K562 (cell line): ENCODE results near the gene HIF1AN. TPM values are rescaled to one million over a fixed set of nuclear protein-coding genes. Genes with fewer than 3 reads are reported as not detected.

Experiments used
- ATAC-seq: fragments of 200-7000 bp; cut with Tn5 transposase; 3 replicates; pipeline ENCODE4 v1.9.1; 2020; ENCODE audit warnings: moderate library complexity
- BruUV-seq: library from RNA; stranded (reverse); fragments of 400-500 nt; replicated peaks from 2 replicates; lab custom pipeline; 2021; lab: Mats Ljungman, UMichigan
- CTCF ChIA-PET: fragments of 300-600 bp; formaldehyde crosslinking; extraction: SDS; loops from one replicate; lab custom pipeline; 2021; ENCODE audit warnings: low intra/inter-chr PET ratio; lab: Yijun Ruan, JAX
- POLR2A ChIA-PET: fragments of 300-600, 350-650 bp; sonication (Branson Sonifier 250); formaldehyde crosslinking; extraction: SDS; loops from one replicate; lab custom pipeline; 2021; ENCODE audit warnings: antibody characterized with exemption, inconsistent platforms; lab: Yijun Ruan, JAX
- DNase-seq, 4 experiments: peaks; one replicate each; pipeline versions ENCODE4 v3.0.0 to v3.0.0-alpha.2; 2011 to 2018; ENCODE audit warnings: low spot score in 3 of 4, mixed read lengths in 3 of 4; ENCODE audit errors: extremely low read depth in 1 of 4
- FAIRE-seq: peaks from 2 replicates; lab custom pipeline; 2011; peaks lifted over from hg19 to GRCh38; lab: Jason Lieb, UNC
- H2AFZ ChIP-seq: 2 replicates; pipeline ENCODE4 v1.6.0; 2011; ENCODE audit warnings: low read depth, low read length, control low read depth, inconsistent platforms
- H3K27ac ChIP-seq: fragments of 200-600 bp; 3 replicates; pipeline ENCODE4 v1.8.0; 2011; ENCODE audit warnings: low read depth, mild to moderate bottlenecking, control low read depth, inconsistent platforms, low read length, moderate library complexity, mixed read lengths; ENCODE audit errors: extremely low read depth
- H3K27me3 ChIP-seq, 2 experiments: fragments of 300-600 bp in 1 of 2; 2 replicates in 1 of 2; 3 replicates in 1 of 2; pipeline versions ENCODE4 v1.6.0 to v1.8.0; 2011; ENCODE audit warnings: inconsistent platforms in 2 of 2, low read length in 2 of 2, mild to moderate bottlenecking in 1 of 2, mixed read lengths in 1 of 2, moderate library complexity in 1 of 2; ENCODE audit not compliant: control insufficient read depth in 2 of 2, insufficient read depth in 2 of 2
- H3K36me3 ChIP-seq: fragments of 300-600 bp; 3 replicates; pipeline ENCODE4 v1.8.0; 2011; ENCODE audit warnings: mild to moderate bottlenecking, low read length, inconsistent platforms; ENCODE audit not compliant: control insufficient read depth, insufficient read depth
- H3K4me1 ChIP-seq, 2 experiments: fragments of 200-600 bp in 1 of 2; replicated peaks in 1 of 2; 2 replicates in 1 of 2; 3 replicates in 1 of 2; pipeline versions ENCODE4 v1.5.1 to v1.8.0; 2011; ENCODE audit warnings: inconsistent platforms in 2 of 2, low read length in 2 of 2, mild to moderate bottlenecking in 1 of 2, mixed read lengths in 1 of 2, moderate library complexity in 1 of 2; ENCODE audit not compliant: control insufficient read depth in 2 of 2, insufficient read depth in 2 of 2
- H3K4me2 ChIP-seq: 2 replicates; pipeline ENCODE4 v1.6.1; 2011; ENCODE audit warnings: low read length, control low read depth, inconsistent platforms, mixed read lengths; ENCODE audit not compliant: insufficient read depth
- H3K4me3 ChIP-seq: fragments of 200-600 bp; sonication (generic), shearing (Covaris generic); 2 replicates; pipeline ENCODE4 v1.5.1; 2016; ENCODE audit warnings: control low read depth, inconsistent platforms
- H3K79me2 ChIP-seq: fragments of 200-600 bp; 3 replicates; pipeline ENCODE4 v1.8.0; 2011; ENCODE audit warnings: low read length, inconsistent platforms; ENCODE audit not compliant: control insufficient read depth, insufficient read depth
- H3K9ac ChIP-seq, 2 experiments: 2 replicates each; pipeline versions ENCODE4 v1.6.0 to v1.6.1; 2011; ENCODE audit warnings: low read depth in 2 of 2, low read length in 2 of 2, control low read depth in 1 of 2, inconsistent platforms in 1 of 2, mild to moderate bottlenecking in 1 of 2, mixed read lengths in 1 of 2; ENCODE audit not compliant: insufficient read depth in 1 of 2
- H3K9me1 ChIP-seq: one replicate; pipeline ENCODE4 v1.6.0; 2011; ENCODE audit warnings: inconsistent platforms, mild to moderate bottlenecking, low read length, moderate library complexity; ENCODE audit not compliant: control insufficient read depth, insufficient read depth
- H3K9me3 ChIP-seq: replicated peaks from 2 replicates; pipeline ENCODE4 v1.5.1; 2011; ENCODE audit warnings: low read depth, low read length, inconsistent platforms; ENCODE audit not compliant: control insufficient read depth, insufficient read depth
- H4K20me1 ChIP-seq: replicated peaks from 2 replicates; pipeline ENCODE4 v1.6.1; 2011; ENCODE audit warnings: low read length, inconsistent platforms, mixed read lengths; ENCODE audit not compliant: control insufficient read depth, insufficient read depth
- EZH2 ChIP-seq: IDR thresholded peaks from 2 replicates; pipeline ENCODE4 v1.6.1; 2012; ENCODE audit warnings: low read depth, mild to moderate bottlenecking, inconsistent platforms, low read length, borderline replicate concordance
- NR2C1 ChIP-seq, 2 experiments: fragments of 450-650 bp; IDR thresholded peaks; 2 replicates each; pipeline ENCODE4 v1.6.1; 2017; ENCODE audit warnings: mild to moderate bottlenecking in 2 of 2, antibody characterized with exemption in 1 of 2, inconsistent platforms in 1 of 2, missing compliant biosample characterization in 1 of 2, missing genetic modification characterization in 1 of 2
- NUFIP1 ChIP-seq: fragments of 450-650 bp; IDR thresholded peaks from 2 replicates; pipeline ENCODE4 v1.6.1; 2018; ENCODE audit not compliant: partially characterized antibody
- SFPQ ChIP-seq: fragments of 200-400 bp; formaldehyde crosslinking; IDR thresholded peaks from 2 replicates; pipeline ENCODE4 v1.6.1; 2017; ENCODE audit warnings: mild to moderate bottlenecking, low read depth, low read length, moderate library complexity
- SPI1 ChIP-seq: IDR thresholded peaks from 2 replicates; pipeline ENCODE4 v1.6.1; 2011; ENCODE audit warnings: low read depth, low read length, control low read depth, borderline replicate concordance
- TGIF2 ChIP-seq: sonication (generic); formaldehyde crosslinking; IDR thresholded peaks from 2 replicates; pipeline ENCODE4 v1.8.1; 2022; ENCODE audit warnings: mild to moderate bottlenecking, missing genetic modification reagents, moderate library complexity
- ZNF165 ChIP-seq: fragments of 250-450 bp; sonication (Bioruptor Pico); IDR thresholded peaks from 2 replicates; pipeline ENCODE4 v1.4.0; 2020; ENCODE audit warnings: borderline replicate concordance
- ZNF280A ChIP-seq: fragments of 450-650 bp; IDR thresholded peaks from 2 replicates; pipeline ENCODE4 v1.6.1; 2018; ENCODE audit warnings: mild to moderate bottlenecking, low read depth; ENCODE audit not compliant: partially characterized antibody
- WGBS: fragments of 100-300 bp; shearing (Covaris generic); methylation state at CpG from one replicate; pipeline ENCODE4 v1.1.6; 2016; ENCODE audit warnings: low coverage, mixed read lengths; ENCODE audit not compliant: insufficient coverage; ENCODE audit errors: missing lambda C conversion rate; 5-methylcytosine and 5-hydroxymethylcytosine counted together
- in situ Hi-C: fragments of 300-500 bp; cut with MboI; formaldehyde crosslinking; loops from 4 replicates; pipeline ENCODE4 v1.15.0; 2018; ENCODE audit warnings: inconsistent platforms, mixed read lengths
- intact Hi-C: fragments of 100-400 bp; cut with micrococcal nuclease; formaldehyde crosslinking; loops from 2 replicates; pipeline ENCODE4 v1.14.2; 2022
- polyA plus RNA-seq, 8 experiments: library from polyadenylated mRNA; depleted of rRNA in 4 of 8; stranded (reverse) in 5 of 8; unstranded in 3 of 8; fragments of >200 nt; fragmentation: Nextera tagmentation in 2 of 8; fragmentation: Illumina TruSeq in 1 of 8; extraction: Ambion mirVana in 2 of 8; extraction: Trizol in 1 of 8; gene quantifications; 2 replicates each; pipeline versions ENCODE4 v1.2.1 to v1.2.3, GENCODE V29; 2011 to 2014; ENCODE audit warnings: inconsistent platforms in 1 of 8, missing spikeins in 1 of 8
- total RNA-seq, 7 experiments: library from RNA; depleted of rRNA in 6 of 7; stranded (reverse); fragments of >200 nt in 6 of 7; fragmentation: Illumina TruSeq in 2 of 7; extraction: Trizol in 2 of 7; gene quantifications; 2 replicates each; pipeline versions ENCODE4 v1.2.1 to v1.2.3, GENCODE V29; 2011 to 2021; ENCODE audit warnings: low replicate concordance in 1 of 7
- TF ChIP-seq, protein P1 (sequence below): fragments of 200-800 bp; sonication (Bioruptor generic); IDR thresholded peaks from 2 replicates; pipeline ENCODE4 v1.6.1; 2017; ENCODE audit warnings: missing genetic modification characterization, missing compliant biosample characterization
- TF ChIP-seq, protein P2 (sequence below): fragments of 450-650 bp; formaldehyde crosslinking; IDR thresholded peaks from 2 replicates; pipeline ENCODE4 v1.4.0; 2020; ENCODE audit warnings: mild to moderate bottlenecking, moderate library complexity

Gene HIF1AN
- total and polyA plus RNA-seq, 9 of the 15 experiments (the other 6 are each of a cell fraction or from before 2014, with no cell fraction given): 1.2 to 16.8 (median 6.9) TPM

DNA sequence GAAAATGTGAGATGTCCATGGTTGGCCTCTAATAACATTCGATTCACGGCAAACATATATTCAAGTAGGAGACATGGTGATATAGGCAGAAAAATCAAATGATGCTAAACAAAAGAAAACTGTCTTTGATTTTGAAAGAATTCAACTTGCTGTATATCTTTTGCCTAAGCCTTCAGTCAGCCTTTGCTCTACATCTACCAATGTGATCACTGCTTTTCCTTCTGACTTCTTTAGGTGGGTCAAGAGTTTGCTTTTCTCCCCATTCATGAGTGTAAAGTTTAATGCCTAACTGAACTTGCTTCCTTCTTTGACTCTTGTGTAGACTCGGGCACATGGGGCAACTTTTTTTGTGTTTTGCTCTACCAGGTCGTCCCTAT is 417 bp upstream of the HIF1AN start:
- Histone ChIP-seq H3K27me3 (no peaks in the 10 kb centered on the region), H3K4me1 (peaks cover 0 to 5% of the 10 kb centered on the region in 2 experiments; a peak in 3 of 5 replicates), H3K36me3 (peaks cover 19% of the 10 kb centered on the region), H3K9me1 (no peaks in the 10 kb centered on the region), H2AFZ (peak overlapping the region; percentile 96), H3K9me3 (no peaks in the 10 kb centered on the region; the same call in 1 of the 2 replicates), H3K4me2 (peak overlapping the region; percentile 86), H3K27ac (peak overlapping the region; percentile 33; the same call in 2 of the 3 replicates), H4K20me1 (no peaks in the 10 kb centered on the region), H3K4me3 (peak overlapping the region; percentile 78), H3K9ac (peak overlapping the region in 1 of 2 experiments; percentile 59; a peak in 2 of 4 replicates), H3K79me2 (peaks cover 24% of the 10 kb centered on the region)
- ATAC-seq (peak; percentile 25), DNase-seq (no peak), FAIRE-seq (no peak)
- in situ Hi-C loops (no loop called here), intact Hi-C loops (no loop called here)
- ChIA-PET CTCF (interaction anchor here (0.7 kb wide), 1 partner anchor 214 kb away, joined by 4 read pairs; no protein-coding TSS in a partner anchor), POLR2A (interaction anchor here (0.8 to 1.1 kb wide), 5 partner anchors 9 to 162 kb away, joined by 3 read pairs; no protein-coding TSS in a partner anchor)
- TF ChIP-seq, protein P1, sequence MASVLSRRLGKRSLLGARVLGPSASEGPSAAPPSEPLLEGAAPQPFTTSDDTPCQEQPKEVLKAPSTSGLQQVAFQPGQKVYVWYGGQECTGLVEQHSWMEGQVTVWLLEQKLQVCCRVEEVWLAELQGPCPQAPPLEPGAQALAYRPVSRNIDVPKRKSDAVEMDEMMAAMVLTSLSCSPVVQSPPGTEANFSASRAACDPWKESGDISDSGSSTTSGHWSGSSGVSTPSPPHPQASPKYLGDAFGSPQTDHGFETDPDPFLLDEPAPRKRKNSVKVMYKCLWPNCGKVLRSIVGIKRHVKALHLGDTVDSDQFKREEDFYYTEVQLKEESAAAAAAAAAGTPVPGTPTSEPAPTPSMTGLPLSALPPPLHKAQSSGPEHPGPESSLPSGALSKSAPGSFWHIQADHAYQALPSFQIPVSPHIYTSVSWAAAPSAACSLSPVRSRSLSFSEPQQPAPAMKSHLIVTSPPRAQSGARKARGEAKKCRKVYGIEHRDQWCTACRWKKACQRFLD (CRISPR knock-in tag): no peak
- TF ChIP-seq SPI1 (no peak), TGIF2 (CRISPR knock-in tag) (no peak), SFPQ (no peak), NR2C1 (IDR thresholded peaks at IDR 0.05) (no peak), NR2C1 (tag; IDR thresholded peaks at IDR 0.05) (no peak), ZNF165 (CRISPR knock-in tag) (no peak), EZH2 (no peak), ZNF280A (no peak), NUFIP1 (no peak)
- TF ChIP-seq, protein P2, sequence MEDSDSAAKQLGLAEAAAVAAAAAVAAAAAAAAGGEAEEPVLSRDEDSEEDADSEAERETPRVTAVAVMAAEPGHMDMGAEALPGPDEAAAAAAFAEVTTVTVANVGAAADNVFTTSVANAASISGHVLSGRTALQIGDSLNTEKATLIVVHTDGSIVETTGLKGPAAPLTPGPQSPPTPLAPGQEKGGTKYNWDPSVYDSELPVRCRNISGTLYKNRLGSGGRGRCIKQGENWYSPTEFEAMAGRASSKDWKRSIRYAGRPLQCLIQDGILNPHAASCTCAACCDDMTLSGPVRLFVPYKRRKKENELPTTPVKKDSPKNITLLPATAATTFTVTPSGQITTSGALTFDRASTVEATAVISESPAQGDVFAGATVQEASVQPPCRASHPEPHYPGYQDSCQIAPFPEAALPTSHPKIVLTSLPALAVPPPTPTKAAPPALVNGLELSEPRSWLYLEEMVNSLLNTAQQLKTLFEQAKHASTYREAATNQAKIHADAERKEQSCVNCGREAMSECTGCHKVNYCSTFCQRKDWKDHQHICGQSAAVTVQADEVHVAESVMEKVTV (CRISPR knock-in tag): no peak
- BruUV-seq: no TSS peak
- WGBS: 48% methylated on average over 4 of the region's 4 CpGs
